ENCODE measurements around the gene VRK1.
A peak's percentile ranks its signal among the peaks of the same experiment; 100 is the strongest.
"Not testable (repeated sequence)": the region's sequence is repeated elsewhere in the genome, so short reads cannot be mapped to it uniquely, and the experiment has no call there.

VRK1 gene

GRCh38 chr14:96829791-96830190 is 32.6 kb downstream of the VRK1 start:
- no peak for DNase-seq

- no peak for DNase-seq
Observed at GRCh38 chr14:96830946-96831345, 33.8 kb downstream of the VRK1 start.

- DNase-seq = no peak
Observed at GRCh38 chr14:96832351-96832750, 35.2 kb downstream of the VRK1 start.

DNA sequence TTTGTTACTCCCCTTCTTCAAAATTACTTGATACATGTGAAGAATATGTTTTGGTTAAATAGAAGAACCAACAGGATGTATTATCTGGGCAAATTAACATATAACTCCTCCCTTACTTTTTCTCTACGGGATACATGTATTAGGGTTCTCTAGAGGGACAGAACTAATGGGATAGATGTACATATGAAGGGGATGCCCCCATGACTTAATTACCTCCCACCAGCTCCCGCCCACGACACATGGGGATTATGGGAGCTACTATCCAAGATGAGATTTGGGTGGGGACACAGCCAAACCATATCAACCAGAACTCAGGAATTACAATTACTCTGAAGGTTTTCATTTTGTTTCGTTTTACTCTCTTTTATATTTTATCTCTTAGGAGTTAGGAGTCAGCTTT is 41.3 kb downstream of the VRK1 start:
- DNase-seq = no peak

DNA sequence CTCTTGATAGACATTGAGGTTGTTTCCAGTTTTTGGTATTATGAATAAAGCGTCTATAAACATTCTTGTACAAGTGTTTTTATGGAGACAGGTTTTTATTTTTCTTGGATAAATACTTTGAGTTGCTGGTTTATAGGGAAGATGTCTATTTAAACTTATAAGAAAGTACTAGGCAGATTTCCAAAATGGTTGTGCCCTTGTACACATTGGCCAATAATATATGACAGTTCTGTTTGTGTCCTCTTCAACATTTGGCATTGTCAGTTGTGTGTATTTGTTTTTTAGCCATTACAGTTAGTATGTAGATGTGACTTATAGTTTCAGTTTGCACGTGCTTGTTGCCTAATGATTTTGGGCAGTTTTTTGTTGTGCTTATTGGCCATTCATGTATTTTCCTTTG is 42.1 kb downstream of the VRK1 start:
- DNase-seq = no peak

DNA sequence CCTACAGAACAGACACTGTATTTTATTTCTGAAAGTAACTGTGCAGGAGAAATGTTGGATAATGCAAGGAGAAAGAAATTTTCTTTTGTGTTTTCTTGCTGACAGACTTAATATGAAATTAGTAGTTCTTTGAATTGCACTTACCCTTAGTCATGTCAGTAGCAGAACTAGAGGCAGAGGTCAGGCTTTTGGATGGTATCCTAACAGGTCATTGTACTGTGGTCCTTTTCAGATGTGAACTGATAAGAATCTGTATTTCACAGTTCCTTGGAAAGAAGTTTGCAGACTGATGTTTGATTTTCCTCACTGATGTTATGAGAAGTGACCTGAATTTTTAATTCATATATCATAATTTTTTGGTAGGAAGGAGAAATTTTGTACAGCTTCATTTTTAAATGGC is 46.0 kb downstream of the VRK1 start:
- DNase-seq = no peak

DNA sequence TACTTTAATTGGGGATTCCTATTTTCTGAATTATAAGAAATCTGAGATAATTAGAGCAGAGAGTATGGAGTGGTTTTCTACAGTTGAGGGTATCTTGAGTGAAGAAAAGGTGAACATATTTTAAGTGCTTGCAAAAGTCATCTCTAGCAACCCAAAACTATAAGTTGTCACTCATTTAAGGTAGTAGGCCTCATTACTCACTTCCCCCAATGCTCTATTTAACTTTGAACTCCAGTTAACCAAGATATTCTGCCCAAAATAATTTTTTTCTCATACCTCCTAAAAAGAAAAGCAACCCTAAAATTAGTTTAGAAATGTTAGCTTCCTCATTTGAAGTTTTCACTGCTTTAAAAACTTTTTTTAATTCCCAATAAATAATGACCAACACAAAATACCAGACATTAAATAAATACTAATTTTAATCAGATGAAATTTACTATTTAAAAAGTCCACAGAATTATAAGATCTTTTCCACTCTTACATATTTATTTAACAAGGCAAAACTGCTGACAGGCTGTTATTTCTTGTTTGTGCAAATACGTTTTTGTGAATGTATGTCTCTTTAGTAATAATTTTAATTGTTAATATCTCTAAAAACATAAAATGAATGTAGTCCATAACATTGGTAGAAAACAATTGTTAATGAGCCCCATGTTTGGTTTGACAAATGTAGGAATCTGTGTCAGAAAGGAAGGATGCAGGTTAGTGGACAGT is 47.8 kb downstream of the VRK1 start:
- no peak for DNase-seq

DNA sequence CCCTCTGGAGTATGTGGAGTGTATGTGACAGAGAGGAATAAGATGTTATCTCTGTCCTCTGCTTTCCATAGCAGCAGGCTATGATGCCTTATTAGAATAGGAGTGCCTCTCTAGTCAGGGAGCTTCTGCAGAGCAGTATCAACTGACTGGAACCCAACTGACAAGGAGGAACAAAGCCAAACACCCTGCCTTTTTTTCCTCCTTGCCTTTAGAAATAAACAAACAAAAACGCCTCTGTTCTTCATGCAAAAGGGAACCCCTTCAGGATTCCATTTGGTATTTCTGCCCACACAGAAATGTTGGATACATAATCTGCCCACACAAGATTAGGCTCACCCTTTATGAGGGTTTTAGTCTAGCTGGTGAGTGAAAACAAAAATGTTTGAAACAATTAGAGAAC is 50.3 kb downstream of the VRK1 start:
- no peak for DNase-seq

DNA sequence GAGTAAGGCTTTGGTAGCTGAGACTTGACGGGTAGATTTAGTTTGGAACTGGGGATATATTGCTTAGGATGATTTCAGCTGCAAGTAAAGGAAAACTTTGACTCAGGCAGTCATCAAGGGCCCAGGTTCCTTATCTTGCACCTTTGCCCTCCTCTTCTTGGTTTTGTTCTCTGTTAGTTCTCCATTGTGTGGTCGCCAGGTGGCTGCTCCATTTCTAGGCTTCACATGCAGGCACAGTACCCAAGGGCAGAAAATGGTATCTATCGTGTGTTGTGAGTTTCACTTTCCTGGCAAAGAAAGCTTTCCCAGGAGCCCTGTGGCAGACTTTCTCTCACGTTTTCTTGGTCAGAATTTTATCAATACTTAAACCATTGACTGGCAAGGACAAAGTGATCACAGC is 50.8 kb downstream of the VRK1 start:
- DNase-seq = no peak

- DNase-seq = no peak
Observed at GRCh38 chr14:96849733-96850132, 52.6 kb downstream of the VRK1 start.

GRCh38 chr14:96851694-96852381 is 54.7 kb downstream of the VRK1 start:
- DNase-seq = no peak

DNA sequence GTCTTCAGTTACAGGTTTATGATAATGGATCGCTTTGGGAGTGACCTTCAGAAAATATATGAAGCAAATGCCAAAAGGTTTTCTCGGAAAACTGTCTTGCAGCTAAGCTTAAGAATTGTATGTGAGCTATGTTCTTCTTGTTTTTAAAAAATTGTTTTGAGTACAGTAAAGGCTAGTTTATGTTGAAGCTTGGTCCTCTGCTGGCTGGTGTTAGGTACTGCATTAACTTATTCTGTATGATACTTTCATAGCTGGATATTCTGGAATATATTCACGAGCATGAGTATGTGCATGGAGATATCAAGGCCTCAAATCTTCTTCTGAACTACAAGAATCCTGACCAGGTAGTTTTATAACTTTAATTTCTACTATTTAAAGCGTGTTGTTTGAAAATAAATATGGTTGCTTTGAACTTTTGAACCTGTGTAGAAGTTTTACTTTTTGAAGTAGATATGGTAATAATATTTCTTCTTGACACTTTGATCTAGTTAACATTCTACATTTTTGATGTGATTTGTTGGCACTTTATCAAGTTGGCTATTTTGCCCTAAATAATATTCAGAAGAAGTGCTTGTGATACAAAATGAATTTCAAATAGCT is 55.7 kb downstream of the VRK1 start:
- peak; percentile 52 for DNase-seq

DNA sequence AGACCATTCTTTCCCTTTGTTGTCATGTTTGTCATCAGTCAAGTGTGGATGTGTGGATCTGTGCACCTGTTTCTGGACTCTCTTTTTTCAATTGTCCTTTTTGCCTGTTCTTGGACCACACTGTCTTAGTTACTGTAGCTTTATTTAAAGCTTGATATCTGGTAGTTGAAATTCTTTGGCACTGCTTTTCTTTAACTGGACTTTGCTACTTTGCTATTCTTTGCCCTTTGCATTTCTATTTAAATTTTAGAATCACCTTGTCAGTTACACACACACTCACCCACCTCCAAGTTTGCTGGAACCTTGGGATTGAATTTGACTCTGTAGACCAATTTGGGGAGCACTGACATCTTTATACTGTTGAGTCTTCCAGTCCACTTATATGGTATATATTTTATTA is 61.5 kb downstream of the VRK1 start:
- DNase-seq = no peak

GRCh38 chr14:96861568-96862310 is 64.6 kb downstream of the VRK1 start:
- no peak for DNase-seq

GRCh38 chr14:96863327-96863985 is 66.3 kb downstream of the VRK1 start:
- no peak for DNase-seq

DNA sequence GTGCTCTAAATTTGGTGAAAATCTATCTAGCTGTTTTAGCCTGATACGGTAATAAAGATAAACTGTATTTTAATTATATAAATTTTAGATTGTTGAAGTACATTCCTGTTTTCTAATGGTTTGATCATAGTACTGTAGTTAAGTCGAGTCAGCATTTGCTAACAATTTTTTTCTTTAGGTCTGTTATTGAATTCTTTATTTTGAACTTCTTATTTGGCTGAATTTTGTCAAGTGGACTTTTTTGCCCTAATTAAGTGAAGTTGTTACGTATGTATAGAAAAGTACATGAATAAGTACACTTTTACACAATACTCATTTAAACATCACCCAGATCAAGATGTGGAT is 66.8 kb downstream of the VRK1 start:
- DNase-seq = no peak

GRCh38 chr14:96867634-96868033 is 70.5 kb downstream of the VRK1 start:
- no peak for DNase-seq

DNA sequence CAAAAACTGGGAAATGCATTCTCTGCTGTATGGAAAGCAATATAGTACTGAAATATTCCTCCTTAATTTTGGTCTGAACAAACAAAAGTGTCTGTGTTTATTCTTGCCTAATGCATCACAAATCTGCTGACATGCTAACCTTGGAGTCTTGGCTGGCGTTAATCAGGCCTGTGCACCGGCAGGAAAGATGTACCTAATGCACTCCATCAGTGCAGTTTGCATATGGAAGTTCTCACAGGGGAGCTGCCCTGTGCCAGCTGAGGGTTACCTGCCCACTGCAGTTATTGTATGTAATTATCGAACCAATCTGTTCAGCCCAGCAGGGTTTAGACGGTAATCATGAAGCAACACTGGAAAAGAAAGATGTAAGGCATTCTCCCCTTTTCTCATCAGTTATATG is 76.9 kb downstream of the VRK1 start:
- no peak for DNase-seq

DNA sequence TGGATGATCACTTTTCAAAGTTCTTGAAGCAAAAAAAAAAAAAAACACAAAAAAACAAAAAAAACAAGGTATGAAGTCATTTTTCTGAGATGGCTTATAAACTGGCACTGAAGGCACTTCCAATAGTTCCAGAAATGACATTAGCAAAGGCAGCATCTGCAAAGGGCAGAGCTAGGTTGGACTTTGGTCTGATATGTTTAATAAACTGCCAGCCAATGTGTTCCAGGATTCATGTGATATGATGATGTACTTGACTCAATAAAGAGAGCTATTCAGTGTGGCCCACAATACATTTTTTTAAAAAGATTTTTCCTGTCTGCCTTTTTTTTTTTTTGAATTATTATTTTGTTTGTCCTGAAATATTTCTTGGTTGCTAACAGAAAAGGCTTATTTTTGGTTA is 79.6 kb downstream of the VRK1 start:
- DNase-seq = no peak

- no peak for DNase-seq
Observed at GRCh38 chr14:96881713-96882112, 84.5 kb downstream of the VRK1 start.

DNA sequence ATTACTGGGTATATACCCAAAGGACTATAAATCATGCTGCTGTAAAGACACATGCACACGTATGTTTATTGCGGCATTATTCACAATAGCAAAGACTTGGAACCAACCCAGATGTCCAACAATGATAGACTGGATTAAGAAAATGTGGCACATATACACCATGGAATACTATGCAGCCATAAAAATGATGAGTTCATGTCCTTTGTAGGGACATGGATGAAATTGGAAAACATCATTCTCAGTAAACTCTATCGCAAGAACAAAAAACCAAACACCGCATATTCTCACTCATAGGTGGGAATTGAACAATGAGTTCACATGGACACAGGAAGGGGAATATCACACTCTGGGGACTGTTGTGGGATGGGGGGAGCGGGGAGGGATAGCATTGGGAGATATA is 86.8 kb downstream of the VRK1 start:
- not testable (repeated sequence) for DNase-seq

- DNase-seq = no peak
Observed at GRCh38 chr14:96888158-96888557, 91.0 kb downstream of the VRK1 start.

DNA sequence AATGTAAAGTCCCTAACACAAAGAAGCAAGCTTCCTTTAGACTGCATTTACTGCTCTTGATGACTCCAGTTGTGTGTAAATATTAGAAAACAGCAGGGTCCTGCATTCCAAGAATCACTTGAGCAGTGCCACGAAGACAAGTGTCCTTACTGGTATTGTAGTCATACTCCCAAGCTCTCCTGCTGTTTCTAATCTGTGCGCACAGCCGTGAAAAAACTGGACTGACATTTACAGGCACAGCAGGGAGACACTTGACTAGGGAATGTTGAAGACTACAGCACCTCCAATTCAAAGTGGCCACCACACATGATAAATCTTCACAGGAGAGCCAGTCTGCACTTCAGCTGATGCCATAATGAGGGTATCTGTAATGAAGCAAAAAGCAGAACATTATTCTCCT is 91.4 kb downstream of the VRK1 start:
- DNase-seq = no peak
